Thoracic aorta (tissue), 2 donors: ENCODE data around the gene ZNF385C. TPM values are rescaled to one million over a fixed set of nuclear protein-coding genes. Genes with fewer than 3 reads are reported as not detected.

Source experiments
- ATAC-seq: fragments of 150-250 bp; one replicate; pipeline ENCODE4 v1.8.0; 2017; ENCODE audit warnings: low read depth; ENCODE audit not compliant: insufficient number of reproducible peaks, low FRiP score
- DNase-seq: peaks from one replicate; pipeline ENCODE4 v3.0.0-alpha.2; 2020; ENCODE audit warnings: low spot score
- H3K27ac ChIP-seq, 2 donors: fragments of 200-600 bp; sonication (generic); 1 replicate in 1 of 2; 2 replicates in 1 of 2; pipeline ENCODE4 v1.5.1; 2016; ENCODE audit warnings: mild to moderate bottlenecking in 2 of 2, moderate library complexity in 2 of 2
- H3K27me3 ChIP-seq: fragments of 200-600 bp; sonication (generic); replicated peaks from 2 replicates; pipeline ENCODE4 v1.6.0; 2016; ENCODE audit warnings: mild to moderate bottlenecking; ENCODE audit not compliant: insufficient read depth
- H3K36me3 ChIP-seq: fragments of 200-600 bp; sonication (generic); one replicate; pipeline ENCODE4 v1.5.1; 2016
- H3K4me1 ChIP-seq, 2 donors: fragments of 200-600 bp; sonication (generic); 1 replicate in 1 of 2; 2 replicates in 1 of 2; pipeline versions ENCODE4 v1.5.1 to v1.6.0; 2016; ENCODE audit warnings: low read depth in 2 of 2, mild to moderate bottlenecking in 1 of 2; ENCODE audit not compliant: control insufficient read depth in 1 of 2
- H3K4me3 ChIP-seq: fragments of 200-600 bp; sonication (generic); 2 replicates; pipeline ENCODE4 v1.5.1; 2016; ENCODE audit warnings: mild to moderate bottlenecking
- H3K9me3 ChIP-seq: fragments of 200-600 bp; sonication (generic); 2 replicates; pipeline ENCODE4 v1.5.1; 2016
- CTCF ChIP-seq: fragments of 200-600 bp; sonication (generic); IDR thresholded peaks from one replicate; pipeline ENCODE4 v1.5.1; 2019; ENCODE audit warnings: antibody characterized with exemption
- total RNA-seq, 2 donors: library from RNA; depleted of rRNA; stranded (reverse); fragments of >200 nt; gene quantifications; one replicate each; pipeline versions ENCODE4 v1.1.0 to v1.2.3, GENCODE V29; 2016

Gene ZNF385C
- total RNA-seq, 2 donors from 2014 or later, result not detected

DNA sequence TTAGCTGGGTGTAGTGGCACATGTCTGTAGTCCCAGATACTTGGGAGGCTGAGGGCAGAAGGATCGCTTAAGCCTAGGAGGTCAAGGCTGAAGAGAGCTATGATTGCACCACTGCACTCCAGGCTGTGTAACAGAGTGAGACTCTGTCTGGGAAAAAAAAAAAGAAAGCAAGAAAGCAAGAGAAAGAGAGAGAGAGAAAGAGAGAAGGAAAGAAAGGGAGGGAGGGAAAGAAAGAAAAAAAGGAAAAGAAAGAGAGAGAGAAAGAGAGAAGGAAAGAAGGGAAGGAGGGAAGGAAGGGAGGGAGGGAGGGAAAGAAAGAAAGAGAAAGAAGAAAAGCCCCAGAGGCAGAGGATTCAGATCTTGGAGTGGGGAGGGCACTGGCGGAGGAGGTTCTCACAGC, 7.7 kb upstream of the ZNF385C start:
- H3K4me3 ChIP-seq, result no peak overlapping the region
- no peak overlapping the region for H3K27ac ChIP-seq
- ATAC-seq, result no peak
- DNase-seq, result no peak
- no peak for TF ChIP-seq CTCF
- no peaks in the 10 kb centered on the region for H3K27me3 ChIP-seq
- H3K9me3 ChIP-seq, result no peaks in the 10 kb centered on the region
- peaks cover under 1 to 3% of the 10 kb centered on the region in 2 donors for H3K4me1 ChIP-seq
- H3K36me3 ChIP-seq, result peaks cover 6% of the 10 kb centered on the region

GRCh38 chr17:42104264-42104663, 6.0 kb upstream of the ZNF385C start:
- Histone ChIP-seq H3K27ac (no peak overlapping the region), H3K27me3 (no peaks in the 10 kb centered on the region), H3K36me3 (peaks cover 6% of the 10 kb centered on the region), H3K9me3 (no peaks in the 10 kb centered on the region), H3K4me1 (no peaks in the 10 kb centered on the region), H3K4me3 (no peak overlapping the region)
- DNase-seq (no peak), ATAC-seq (no peak)
- no peak for TF ChIP-seq CTCF

DNA sequence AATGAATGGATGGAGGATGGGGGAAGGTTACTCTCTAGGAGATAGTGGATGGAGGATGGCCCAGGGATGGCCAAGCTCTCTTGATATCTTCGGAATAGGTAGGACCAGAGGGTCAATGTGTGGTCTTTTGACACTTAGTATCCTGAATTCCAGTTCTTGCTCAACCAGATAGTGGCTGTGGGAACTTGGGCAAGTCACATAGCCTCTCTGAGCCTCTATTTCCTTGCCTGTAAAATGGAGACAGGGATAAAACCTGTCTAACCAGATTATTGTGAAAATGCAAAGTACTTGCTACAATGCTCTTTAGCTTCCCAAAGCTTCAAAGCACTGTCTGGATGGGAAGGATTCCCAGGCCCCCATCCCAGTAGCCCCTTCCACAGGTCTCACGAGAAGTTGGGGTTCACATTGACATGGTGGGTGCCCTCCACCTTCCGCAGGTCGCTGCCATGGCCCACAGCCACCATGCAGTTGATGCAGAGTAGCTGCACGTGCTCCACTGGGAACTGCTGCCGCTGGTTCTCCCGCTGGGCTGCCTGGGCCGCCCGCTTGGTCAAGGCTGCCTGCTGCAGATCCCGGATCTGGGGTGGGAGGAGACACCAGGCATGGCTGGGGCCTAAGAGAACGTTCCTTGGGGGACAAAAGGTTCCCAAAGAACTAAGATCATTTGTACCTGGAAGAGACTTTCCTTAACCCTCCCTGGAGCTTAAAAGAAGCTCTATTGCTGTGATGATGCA, 5.1 kb upstream of the ZNF385C start:
- ATAC-seq, result no peak
- H3K36me3 ChIP-seq, result no peaks in the 10 kb centered on the region
- no peak overlapping the region for H3K4me3 ChIP-seq
- no peaks in the 10 kb centered on the region for H3K27me3 ChIP-seq
- DNase-seq, result no peak
- H3K9me3 ChIP-seq, result no peaks in the 10 kb centered on the region
- no peaks in the 10 kb centered on the region for H3K4me1 ChIP-seq
- TF ChIP-seq CTCF, result no peak
- H3K27ac ChIP-seq, result no peak overlapping the region

DNA sequence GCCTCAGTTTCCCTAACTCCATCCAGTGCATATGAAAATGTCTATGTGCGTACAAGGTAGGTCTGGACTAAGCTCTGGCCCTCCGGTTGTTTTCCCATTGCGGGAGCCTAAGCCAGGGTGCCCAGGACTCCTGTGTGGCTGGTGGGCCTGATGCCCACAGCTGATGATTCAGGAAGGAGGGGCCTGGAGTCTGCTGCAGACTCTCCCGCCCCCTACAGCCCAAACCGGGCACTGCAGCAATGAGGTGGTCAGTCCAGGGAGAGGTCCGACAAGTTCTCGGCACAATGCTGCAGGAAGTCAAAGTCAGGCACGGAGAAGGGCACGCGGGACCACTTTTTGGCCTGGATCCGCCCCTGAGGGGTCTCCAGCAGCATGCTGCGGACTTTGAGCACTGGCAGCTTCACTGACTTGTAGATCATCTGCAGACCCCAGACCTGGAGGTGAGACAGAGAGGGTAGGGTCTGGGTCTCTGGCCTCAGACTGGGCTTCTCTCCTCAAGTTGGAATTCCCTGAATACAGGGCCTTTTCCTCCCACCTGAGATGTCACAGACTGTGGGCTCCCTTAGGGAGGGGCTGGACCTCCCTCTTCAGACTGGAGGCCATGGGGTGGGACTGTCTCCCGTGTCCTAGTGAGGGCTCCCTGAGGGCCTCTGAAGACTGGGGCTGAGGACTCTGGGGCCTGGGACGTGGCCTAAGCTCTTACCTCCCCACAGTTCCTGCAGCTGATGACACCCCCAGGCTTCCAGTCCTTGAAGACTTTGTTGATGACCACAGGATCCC, 3.4 kb upstream of the ZNF385C start:
- Histone ChIP-seq H3K4me1 (peaks cover 3 to 4% of the 10 kb centered on the region in 2 donors), H3K4me3 (no peak overlapping the region), H3K27me3 (peaks cover 7% of the 10 kb centered on the region), H3K27ac (no peak overlapping the region), H3K36me3 (no peaks in the 10 kb centered on the region), H3K9me3 (no peaks in the 10 kb centered on the region)
- no peak for ATAC-seq
- DNase-seq, result peak; percentile 49
- TF ChIP-seq CTCF, result peak; percentile 77

GRCh38 chr17:42098730-42099399, 592 bp upstream of the ZNF385C start:
- H3K9me3 ChIP-seq, result no peaks in the 10 kb centered on the region
- H3K36me3 ChIP-seq, result no peaks in the 10 kb centered on the region
- H3K4me3 ChIP-seq, result no peak overlapping the region
- DNase-seq (no peak), ATAC-seq (no peak)
- peaks cover 3 to 4% of the 10 kb centered on the region in 2 donors for H3K4me1 ChIP-seq
- H3K27me3 ChIP-seq, result peaks cover 7% of the 10 kb centered on the region
- TF ChIP-seq CTCF, result no peak
- H3K27ac ChIP-seq, result no peak overlapping the region
